H4 (cell line): Measurements from ENCODE around the gene ZNF735. TPM values are rescaled to one million over a fixed set of nuclear protein-coding genes. Genes with fewer than 3 reads are reported as not detected.
"Not testable (repeated sequence)": the region's sequence is repeated elsewhere in the genome, so short reads cannot be mapped to it uniquely, and the experiment has no call there.

Source experiments
- DNase-seq: peaks from one replicate; pipeline ENCODE4 v3.0.0-alpha.2; 2015; ENCODE audit warnings: low spot score
- total RNA-seq: library from RNA; depleted of rRNA; stranded (reverse); fragments of >200 nt; shearing (Covaris generic); gene quantifications from 2 replicates; pipeline ENCODE4 v1.2.3, GENCODE V29; 2014; rRNA removed

The ZNF735 gene
- not detected in 2 replicates for total RNA-seq

DNA sequence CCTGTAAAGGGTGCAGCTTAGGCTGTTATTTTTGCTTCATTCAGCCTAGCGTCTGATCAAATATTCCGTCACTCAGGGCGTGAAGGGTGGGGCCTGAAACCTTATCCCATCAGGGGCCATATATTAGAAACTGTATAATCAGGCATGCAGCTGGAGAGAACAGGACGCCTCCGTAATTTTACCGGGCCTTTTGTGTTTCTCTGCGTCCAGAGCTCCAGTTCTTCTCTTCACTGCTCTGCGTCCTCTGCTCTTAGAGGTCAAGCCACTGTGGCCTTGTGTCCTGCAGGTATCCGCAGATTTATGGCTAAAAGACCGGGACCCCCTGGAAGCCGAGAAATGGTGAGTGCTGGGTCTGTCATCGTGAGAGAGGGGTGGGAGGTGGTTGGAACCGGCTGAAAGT is at the start of gene ZNF735:
TSS of gene ZNF735 (plus strand) at position 301 of the 400 bp plus-strand sequence. CDS start at position 301, 0 bp downstream.
- DNase-seq = no peak

DNA sequence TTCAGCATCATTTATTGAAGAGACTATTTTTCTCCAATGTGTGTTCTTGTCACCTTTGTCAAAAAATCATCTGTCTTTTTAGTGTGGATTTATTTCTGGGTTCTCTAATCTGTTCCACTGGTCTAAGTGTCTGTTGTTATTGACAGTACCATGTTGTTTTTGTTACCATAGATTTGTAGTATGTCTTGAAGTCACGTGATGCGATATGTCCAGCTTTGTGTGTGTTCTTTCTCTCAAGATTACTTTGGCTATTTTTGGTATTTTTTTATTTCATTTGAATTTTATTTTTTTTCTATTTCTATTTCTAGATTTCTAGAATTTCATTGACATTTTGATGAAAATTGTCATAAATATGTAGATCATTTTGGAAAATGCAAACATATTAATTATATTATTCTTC is 36.0 kb upstream of the ZNF735 start:
- DNase-seq = not testable (repeated sequence)

DNA sequence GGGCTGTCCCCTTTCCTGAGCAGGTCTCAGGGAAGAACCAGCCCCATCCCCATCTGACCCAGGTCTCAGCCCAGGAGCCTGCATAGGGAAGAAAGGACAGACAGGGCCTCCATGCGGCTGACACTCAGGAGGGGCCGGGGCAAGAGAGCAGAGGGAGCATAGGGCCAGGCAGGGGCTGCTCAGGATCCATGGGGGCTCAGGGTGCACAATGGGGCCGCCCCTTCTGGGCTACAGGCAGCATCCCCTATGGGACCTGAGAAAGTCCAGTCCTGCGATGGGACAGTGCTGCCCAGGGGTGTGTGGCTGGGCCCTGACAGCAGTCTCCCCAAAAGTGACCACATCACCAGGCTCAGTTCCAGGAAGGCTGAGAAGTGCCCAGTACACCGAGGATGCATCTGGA is 32.7 kb upstream of the ZNF735 start:
- no peak for DNase-seq

DNA sequence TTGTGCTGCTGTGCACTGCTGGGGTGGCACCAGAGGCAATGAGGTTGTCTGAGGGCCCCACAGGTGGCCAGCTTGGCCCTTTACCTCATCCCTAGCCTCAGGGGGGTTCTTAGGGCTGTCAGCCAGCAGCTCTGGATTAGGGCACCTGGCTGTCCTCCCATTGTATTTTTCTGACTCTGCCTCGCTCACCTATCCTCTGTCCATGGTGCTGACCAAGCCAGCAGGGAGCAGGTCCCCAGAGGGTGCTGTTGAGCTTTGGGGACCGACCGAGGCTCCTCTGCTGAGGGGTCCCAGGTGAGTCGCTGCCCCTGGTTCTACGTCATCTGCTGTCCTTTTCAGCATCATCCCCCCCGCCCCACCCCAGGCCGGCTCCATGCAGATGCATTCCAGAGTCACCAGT is 32.1 kb upstream of the ZNF735 start:
- no peak for DNase-seq

DNA sequence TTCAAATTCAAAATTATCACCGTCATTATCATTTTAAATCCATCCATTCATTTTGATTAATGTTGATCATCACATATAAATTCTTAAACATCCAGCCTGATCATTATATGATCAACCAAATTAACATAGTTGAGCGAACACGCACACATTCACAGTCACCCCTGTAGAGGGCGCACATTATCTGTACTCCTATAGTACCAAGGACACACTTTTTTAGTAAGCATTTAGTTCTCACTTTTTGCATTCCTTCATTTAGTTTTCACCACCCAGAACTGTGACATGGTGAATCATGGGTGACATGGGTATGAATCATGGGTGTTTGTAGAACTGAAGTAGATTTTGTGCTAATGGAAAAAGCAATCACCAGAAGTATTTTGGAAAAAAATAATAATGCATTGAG is 26.0 kb upstream of the ZNF735 start:
- DNase-seq = no peak

DNA sequence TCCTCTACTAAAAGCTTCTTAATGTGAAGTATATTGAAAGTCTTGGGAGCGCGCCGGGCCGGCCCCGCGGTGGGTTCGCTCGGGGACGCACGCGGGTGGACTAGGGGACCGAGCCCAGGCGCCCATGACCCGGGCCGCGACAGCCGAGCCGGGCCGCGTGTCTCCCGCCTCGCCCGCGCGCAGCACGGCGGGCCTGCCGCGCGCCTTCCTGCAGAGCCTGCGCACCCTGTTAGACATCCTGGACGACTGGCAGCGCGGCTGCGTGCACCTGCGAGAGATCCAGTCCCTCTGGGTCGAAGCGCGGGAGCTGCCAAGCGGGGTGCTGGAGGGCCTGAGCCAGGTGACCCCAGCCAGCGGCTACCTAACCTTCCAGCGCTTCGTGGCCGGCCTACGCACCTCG is 25.4 kb upstream of the ZNF735 start:
- DNase-seq = no peak

DNA sequence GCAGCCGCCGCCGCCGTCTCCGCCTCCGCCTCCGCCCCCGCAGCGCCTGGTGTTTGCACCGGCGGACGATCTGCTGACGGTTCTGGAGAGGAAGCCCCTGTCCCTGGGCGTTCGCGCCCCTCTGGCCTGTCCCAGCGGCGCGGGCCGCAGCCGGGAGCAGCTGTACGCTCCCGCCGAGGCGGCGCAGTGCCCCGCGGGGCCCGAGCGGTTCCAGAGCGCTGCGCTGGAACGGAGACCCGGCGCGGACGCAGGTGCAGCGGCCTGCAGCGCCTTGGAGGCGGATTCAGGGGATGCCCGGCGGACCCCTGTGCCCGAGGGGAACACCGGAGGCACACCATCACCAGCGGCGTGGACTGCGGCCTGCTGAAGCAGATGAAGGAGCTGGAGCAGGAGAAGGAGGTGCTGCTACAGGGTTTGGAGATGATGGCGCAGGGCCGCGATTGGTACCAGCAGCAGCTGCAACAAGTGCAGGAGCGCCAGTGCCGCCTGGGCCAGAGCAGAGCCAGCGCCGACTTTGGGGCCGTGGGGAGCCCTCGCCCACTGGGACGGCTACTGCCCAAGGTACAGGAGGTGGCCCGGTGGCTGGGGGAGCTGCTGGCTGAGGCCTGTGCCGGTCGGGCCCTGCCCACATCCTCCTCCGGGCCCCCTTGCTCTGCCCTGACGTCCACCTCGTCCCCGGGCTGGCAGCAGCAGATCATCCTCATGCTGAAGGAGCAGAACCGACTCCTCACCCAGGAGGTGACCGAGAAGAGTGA is 24.8 kb upstream of the ZNF735 start:
- no peak for DNase-seq

DNA sequence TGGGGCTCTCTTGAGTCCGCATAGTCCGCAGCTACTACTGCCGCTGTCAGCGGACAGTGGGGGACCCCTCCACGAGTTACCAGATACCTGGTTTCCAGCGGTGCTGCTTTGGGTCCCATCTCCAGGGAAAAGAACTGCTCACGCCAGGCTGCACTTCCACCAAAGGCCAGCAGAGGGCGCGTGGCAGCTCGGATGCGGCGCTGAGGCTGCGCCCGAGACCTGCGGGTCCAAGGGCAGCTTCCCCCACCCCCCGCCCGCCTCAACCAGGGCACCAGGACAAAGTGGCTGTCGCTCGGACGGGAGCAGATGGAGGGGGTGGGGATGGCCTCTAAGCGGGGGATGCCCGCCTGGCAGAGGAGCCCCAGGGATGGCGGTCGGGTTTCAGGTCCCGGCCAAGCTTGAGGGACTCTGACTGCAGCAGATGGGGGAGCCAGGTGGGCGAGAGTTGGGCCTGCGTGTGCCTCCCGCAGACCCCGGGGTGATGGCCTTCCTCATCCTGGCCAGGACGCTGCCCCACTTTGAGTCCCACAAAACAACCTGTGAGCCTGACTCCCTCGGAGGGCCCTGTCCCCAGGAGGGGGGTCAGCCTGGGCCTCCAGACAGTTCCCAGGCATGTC is 23.8 kb upstream of the ZNF735 start:
- no peak for DNase-seq

DNA sequence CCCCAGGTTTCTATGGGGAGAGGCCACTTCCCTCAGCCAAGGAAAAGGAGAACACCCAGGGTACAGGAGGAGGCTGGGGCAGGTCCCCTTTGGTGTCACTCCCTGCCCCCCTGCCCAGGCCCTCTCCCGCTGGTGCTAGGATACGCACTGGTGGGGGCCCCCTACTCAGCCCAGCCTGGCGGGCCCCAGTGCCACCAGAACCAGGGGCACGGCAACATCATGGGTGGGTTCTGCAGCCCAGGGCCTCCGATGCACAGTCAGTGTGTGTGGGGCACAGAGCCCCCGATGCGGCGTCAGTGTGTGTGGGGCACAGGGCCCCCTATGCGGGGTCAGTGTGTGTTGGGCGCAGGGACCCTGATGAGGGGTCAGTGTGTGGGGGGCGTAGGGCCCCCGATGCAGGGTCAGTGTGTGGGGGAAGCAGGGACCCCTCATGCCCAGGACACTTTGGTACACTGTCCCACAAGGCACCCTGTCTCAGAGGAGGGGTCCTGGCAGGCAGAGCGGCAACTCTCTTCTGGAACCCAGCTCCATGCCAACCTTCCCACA is 23.1 kb upstream of the ZNF735 start:
- DNase-seq = no peak

DNA sequence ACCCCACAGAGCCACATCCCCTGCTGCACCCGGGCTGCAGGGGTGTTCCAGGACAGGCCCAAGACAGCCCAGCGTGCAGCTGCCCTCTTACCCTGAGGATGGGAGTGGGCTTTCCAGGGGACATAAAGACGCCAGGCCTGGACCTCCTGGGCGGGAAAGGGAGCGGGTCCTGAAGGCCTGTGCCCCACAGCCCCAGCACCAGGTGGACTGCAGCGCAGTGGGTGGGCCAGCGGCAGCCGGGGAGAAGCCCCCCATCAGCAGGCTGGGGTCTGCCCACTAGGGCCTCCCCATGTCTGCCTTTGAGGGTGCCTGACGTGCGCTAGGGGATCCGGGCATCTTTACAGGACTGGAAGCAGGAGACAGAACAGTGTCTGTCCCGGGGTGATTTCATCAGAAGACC is 22.6 kb upstream of the ZNF735 start:
- DNase-seq = no peak

DNA sequence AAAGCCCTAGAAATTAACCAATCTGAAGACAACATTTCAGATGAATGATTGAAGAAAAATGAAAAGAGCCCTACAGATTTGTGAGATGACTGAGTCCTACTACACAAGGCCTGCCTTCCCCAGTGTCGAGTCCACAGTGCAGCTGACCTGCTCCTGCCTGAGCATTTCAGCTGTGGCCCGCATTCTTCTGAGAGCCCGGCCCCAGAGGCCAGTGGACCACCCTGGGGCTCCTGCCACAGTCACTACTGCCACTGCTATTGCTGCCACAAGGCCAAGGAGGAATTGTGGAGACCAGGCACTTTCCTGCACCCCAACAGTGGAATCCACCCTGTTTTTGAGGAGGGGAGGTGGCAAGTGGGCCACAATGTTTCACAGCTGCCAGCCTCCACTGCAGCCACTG is 19.6 kb upstream of the ZNF735 start:
- no peak for DNase-seq

DNA sequence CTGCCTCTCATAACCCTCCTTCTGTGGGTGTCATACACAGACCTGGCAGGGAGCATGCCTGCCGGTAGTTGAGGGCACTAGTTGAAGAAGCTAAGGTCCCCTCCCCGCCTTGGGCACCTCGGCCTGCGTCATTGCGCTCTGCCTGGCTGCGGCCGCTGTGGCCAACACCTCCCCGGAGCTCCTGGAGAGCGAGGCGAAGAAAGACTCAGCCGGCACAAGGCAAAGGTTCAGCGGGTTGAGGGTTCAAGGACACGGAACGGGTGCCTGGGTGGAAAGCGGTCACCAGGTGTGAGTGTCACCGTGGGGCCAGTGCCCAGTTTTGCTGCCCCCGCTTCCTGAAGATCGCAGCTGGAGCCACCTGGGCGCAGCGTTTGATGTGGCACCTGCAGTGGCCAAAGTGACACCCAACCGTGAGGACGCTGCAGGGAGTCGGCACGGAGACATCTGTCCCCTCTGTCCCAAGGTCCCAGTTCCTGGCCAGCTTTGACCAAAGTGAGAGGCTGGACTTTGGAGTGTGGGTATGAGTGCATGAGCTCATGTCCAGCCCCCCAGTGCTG is 14.8 kb upstream of the ZNF735 start:
- DNase-seq = no peak

DNA sequence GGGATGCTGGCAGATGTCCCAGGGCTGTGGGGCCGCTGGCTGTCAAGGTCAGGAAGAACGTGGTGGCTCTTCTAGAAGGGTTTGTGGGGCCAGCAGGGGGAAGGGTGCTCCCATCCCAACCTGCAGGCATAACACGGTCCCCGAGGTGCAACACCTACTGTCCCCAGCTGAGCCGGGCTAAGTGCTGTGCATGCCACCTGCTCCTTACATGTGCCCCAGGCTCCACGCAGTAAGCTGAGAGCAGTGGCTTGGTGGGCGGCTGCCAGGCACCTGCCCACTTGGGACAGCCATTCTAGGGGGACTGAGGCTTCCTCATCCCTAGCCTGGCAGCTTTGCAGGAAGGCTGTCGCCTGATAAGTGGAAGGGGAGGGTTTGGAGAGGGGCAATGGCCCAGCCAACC is 14.2 kb upstream of the ZNF735 start:
- no peak for DNase-seq

DNA sequence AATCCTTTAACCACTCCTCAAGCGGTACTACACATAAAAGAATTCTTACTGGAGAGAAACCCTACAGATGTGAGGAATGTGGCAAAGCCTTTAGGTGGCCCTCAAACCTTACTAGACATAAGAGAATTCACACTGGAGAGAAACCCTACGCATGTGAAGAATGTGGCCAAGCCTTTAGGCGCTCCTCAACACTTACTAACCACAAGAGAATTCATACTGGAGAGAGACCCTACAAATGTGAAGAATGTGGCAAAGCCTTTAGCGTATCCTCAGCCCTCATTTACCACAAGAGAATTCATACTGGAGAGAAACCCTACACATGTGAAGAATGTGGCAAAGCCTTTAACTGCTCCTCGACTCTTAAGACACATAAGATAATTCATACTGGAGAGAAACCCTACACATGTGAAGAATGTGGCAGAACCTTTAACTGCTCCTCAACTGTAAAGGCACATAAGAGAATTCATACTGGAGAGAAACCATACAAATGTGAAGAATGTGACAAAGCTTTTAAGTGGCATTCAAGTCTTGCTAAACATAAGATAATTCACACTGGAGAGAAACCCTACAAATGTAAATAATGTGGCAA is 12.8 kb downstream of the ZNF735 start:
- not testable (repeated sequence) for DNase-seq

DNA sequence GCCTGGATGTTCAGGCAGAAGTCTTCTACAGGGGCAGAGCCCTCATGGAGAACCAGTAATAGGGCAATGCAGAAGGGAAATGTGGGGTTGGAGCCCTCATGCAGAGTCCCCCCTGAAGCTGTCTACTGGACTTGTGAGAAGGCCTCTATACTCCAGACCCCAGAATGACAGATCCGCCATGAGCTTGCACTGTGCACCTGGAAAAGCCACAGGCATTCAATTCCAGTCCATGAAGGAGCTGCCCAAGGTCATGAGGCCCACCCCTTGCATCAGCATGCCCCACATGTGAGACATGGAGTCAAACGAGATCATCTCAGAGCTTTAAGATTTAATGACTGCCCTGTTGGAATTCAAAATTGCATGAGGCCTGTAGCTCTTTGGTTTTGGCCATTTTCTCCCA is 16.4 kb downstream of the ZNF735 start:
- no peak for DNase-seq

DNA sequence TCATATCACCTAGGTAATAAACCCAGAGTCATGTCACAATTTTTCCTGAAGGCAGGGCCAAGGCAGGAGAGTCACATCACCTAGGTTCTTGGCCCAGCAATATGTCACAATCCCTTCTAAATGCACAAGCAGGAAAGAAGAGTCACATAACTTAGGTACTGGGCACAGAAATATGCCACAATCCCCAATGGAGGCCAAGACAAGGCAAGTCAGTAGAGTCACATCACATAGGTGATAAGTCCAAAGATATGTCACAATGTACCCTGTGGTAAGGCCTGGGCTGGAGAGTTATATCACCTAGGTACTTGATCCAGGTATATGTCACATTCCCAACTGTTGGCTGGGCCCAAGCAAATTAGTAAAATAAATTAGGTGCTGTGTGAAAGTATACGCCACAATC is 21.2 kb downstream of the ZNF735 start, which contains the start of gene ZNF679:
TSS of gene ZNF679 (plus strand) at position 301 of the 400 bp plus-strand sequence. CDS start 20,644 bp downstream, outside the sequence.
- not testable (repeated sequence) for DNase-seq

DNA sequence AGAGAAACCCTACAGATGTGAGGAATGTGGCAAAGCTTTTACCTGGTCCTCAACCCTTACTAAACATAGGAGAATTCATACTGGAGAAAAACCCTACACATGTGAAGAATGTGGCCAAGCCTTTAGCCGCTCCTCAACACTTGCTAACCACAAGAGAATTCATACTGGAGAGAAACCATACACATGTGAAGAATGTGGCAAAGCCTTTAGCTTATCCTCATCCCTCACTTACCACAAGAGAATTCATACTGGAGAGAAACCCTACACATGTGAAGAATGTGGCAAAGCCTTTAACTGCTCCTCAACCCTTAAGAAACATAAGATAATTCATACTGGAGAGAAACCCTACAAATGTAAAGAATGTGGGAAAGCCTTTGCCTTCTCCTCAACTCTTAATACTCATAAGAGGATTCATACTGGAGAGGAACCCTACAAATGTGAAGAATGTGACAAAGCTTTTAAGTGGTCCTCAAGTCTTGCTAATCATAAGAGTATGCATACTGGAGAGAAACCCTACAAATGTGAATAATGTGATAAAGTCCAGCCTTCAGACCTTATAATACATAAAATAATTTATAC is 59.4 kb downstream of the ZNF735 start:
- no peak for DNase-seq

Other genes with a start within 250 kb of the ZNF735 start
- 0.12 TPM in 1 of 2 replicates, not detected in the other for gene ZNF722, start 208.4 kb upstream of the ZNF735 start, total RNA-seq
- 0.99 and 1.2 TPM in 2 replicates for gene ZNF727, start 161.8 kb upstream of the ZNF735 start, total RNA-seq
- not detected in 2 replicates for gene ZNF679, start 21.3 kb downstream of the ZNF735 start, total RNA-seq
- gene ZNF736, start 106.8 kb downstream of the ZNF735 start, total RNA-seq = 5.0 and 5.4 TPM in 2 replicates